Prostate gland (tissue), 2 donors: ENCODE results near the gene LIPT1. TPM values are rescaled to one million over a fixed set of nuclear protein-coding genes. Genes with fewer than 3 reads are reported as not detected.

Experiments used
- DNase-seq: peaks from one replicate; pipeline ENCODE4 v3.0.0-alpha.2; 2019; ENCODE audit warnings: low spot score
- H3K27ac ChIP-seq, 2 donors: fragments of 200-600 bp; sonication (generic); 2 replicates each; pipeline ENCODE4 v1.5.1; 2017 to 2019
- H3K27me3 ChIP-seq: fragments of 200-600 bp; sonication (generic); replicated peaks from 2 replicates; pipeline ENCODE4 v1.5.1; 2019; ENCODE audit not compliant: insufficient read depth
- H3K36me3 ChIP-seq, 2 donors: fragments of 200-600 bp; sonication (generic); 1 replicate in 1 of 2; 2 replicates in 1 of 2; pipeline versions ENCODE4 v1.5.1 to v1.8.1; 2017 to 2019
- H3K4me1 ChIP-seq: fragments of 200-600 bp; sonication (generic); replicated peaks from 2 replicates; pipeline ENCODE4 v1.5.1; 2019
- H3K4me3 ChIP-seq, 2 donors: fragments of 200-600 bp; sonication (generic); 2 replicates each; pipeline ENCODE4 v1.5.1; 2017 to 2019
- H3K9me3 ChIP-seq: fragments of 200-600 bp; sonication (generic); 2 replicates; pipeline ENCODE4 v1.5.1; 2017
- POLR2A ChIP-seq: fragments of 450-650 bp; IDR thresholded peaks from one replicate; pipeline ENCODE4 v1.6.1; 2016; ENCODE audit warnings: antibody characterized with exemption, mild to moderate bottlenecking
- POLR2AphosphoS5 ChIP-seq: sonication (generic); formaldehyde crosslinking; IDR thresholded peaks from one replicate; pipeline ENCODE4 v1.6.1; 2017; ENCODE audit warnings: antibody characterized with exemption
- WGBS: methylation state at CpG from one replicate; pipeline ENCODE4 v1.1.5; 2018; 5-methylcytosine and 5-hydroxymethylcytosine counted together
- intact Hi-C: fragments of 100-400 bp; cut with DNase I; formaldehyde crosslinking; loops from one replicate; pipeline ENCODE4 v1.14.2; 2022
- small RNA-seq, 2 donors: library from RNA; depleted of rRNA; stranded (forward); fragments of <200 nt; gene quantifications; one replicate each; pipeline ENCODE3, GENCODE V24; 2016
- total RNA-seq, 2 donors: library from RNA; depleted of rRNA; stranded (reverse); fragments of >200 nt; gene quantifications; one replicate each; pipeline ENCODE4 v1.1.0, GENCODE V29; 2016
- TF ChIP-seq, protein P1 (sequence below), 4 experiments: fragments of 200-600 bp in 2 of 4; fragments of 450-650 bp in 2 of 4; sonication (generic) in 2 of 4; IDR thresholded peaks; 1 replicate in 3 of 4; 2 replicates in 1 of 4; pipeline ENCODE4 v1.5.1; 2016 to 2019; ENCODE audit warnings: antibody characterized with exemption in 4 of 4, mild to moderate bottlenecking in 2 of 4, moderate library complexity in 2 of 4

The LIPT1 gene
- total RNA-seq, 2 donors from 2014 or later: 7.3 to 13.1 TPM

DNA sequence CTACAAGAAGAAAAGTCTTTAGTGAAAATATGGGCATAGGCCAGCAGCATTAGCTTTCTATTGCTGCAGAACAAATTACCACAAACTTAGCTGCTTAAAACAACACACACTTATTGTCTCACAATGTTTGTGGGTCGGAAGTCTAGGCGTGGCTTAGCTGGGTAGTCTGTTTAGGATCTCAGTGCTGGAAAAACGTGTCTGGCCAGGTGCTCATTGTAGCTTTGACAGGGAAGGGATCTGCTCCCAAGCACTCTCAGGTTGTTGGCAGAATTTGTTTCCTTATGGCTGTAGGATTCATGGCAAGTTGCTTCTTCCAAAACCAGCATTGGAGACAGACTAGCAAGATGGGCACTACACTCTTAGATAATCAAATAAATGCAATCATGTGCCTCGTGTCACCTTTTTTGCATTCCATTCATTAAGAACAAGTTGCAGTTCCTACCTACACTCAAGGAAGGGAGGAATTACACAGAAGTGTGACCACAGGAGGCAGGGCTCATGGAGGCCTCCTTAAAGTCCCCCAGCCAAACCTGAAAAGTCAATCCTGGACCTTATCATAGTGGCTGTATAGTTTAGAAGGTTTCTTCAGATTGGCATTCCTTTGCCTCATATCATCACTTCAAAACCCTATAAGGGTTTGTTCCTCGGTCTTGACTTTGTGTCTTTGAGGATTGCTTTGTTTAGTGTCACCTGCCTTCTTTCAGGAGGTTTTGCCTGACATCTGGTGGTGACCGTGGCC is 43.5 kb downstream of the LIPT1 start:
- H3K4me1 ChIP-seq: no peaks in the 10 kb centered on the region
- intact Hi-C loops: no loop called here
- peak; percentile 43 for DNase-seq
- H3K4me3 ChIP-seq: no peak overlapping the region
- peak overlapping the region in 1 of 2 donors; percentile 19 for H3K27ac ChIP-seq
- no peaks in the 10 kb centered on the region for H3K9me3 ChIP-seq
- WGBS: 64% methylated on average over 6 of the region's 6 CpGs
- TF ChIP-seq POLR2AphosphoS5: peak; percentile 35
- no peak for TF ChIP-seq POLR2A
- TF ChIP-seq, protein P1, sequence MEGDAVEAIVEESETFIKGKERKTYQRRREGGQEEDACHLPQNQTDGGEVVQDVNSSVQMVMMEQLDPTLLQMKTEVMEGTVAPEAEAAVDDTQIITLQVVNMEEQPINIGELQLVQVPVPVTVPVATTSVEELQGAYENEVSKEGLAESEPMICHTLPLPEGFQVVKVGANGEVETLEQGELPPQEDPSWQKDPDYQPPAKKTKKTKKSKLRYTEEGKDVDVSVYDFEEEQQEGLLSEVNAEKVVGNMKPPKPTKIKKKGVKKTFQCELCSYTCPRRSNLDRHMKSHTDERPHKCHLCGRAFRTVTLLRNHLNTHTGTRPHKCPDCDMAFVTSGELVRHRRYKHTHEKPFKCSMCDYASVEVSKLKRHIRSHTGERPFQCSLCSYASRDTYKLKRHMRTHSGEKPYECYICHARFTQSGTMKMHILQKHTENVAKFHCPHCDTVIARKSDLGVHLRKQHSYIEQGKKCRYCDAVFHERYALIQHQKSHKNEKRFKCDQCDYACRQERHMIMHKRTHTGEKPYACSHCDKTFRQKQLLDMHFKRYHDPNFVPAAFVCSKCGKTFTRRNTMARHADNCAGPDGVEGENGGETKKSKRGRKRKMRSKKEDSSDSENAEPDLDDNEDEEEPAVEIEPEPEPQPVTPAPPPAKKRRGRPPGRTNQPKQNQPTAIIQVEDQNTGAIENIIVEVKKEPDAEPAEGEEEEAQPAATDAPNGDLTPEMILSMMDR (IDR thresholded peaks at IDR 0.05): no peak
- peaks cover 0 to 3% of the 10 kb centered on the region in 2 donors for H3K36me3 ChIP-seq
- no peaks in the 10 kb centered on the region for H3K27me3 ChIP-seq

DNA sequence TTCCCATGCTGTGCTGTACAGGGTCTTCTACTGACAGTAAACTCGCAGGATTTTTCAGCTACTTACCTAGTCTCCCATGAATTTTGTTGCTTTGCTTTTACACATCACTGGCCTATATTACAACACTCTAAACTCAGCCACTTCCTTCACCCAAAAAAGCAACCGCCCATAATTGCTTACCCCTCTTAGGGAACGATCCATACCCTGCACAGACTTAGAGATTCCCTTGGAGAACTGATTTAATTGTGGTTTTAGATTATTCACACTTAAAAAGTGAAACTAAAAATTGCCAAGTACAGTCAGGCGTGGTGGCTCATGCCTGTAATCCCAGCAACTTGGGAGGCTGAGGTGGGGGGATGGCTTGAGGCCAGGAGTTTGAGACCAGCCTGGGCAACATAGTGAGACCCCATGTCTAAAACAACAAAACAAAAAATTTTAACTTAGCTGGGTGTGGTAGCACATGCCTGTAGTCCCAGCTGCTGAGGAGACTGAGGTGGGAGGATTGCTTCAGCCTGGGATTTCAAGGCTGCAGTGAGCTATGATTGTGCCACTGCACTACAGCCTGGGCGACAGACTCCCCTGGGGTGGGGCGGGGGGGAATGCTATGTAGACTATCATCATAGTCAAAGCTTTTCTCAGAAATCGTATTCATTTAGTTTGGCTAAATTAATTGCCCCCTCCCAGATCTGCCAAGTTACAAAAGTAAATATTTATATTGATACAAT is 45.5 kb downstream of the LIPT1 start:
- TF ChIP-seq POLR2A: no peak
- no peak for DNase-seq
- H3K27ac ChIP-seq: no peak overlapping the region
- no peaks in the 10 kb centered on the region for H3K9me3 ChIP-seq
- H3K27me3 ChIP-seq: no peaks in the 10 kb centered on the region
- H3K36me3 ChIP-seq: peaks cover 0 to 3% of the 10 kb centered on the region in 2 donors
- WGBS: 84% methylated on average over 7 of the region's 7 CpGs
- intact Hi-C loops: no loop called here
- no peaks in the 10 kb centered on the region for H3K4me1 ChIP-seq
- H3K4me3 ChIP-seq: no peak overlapping the region

DNA sequence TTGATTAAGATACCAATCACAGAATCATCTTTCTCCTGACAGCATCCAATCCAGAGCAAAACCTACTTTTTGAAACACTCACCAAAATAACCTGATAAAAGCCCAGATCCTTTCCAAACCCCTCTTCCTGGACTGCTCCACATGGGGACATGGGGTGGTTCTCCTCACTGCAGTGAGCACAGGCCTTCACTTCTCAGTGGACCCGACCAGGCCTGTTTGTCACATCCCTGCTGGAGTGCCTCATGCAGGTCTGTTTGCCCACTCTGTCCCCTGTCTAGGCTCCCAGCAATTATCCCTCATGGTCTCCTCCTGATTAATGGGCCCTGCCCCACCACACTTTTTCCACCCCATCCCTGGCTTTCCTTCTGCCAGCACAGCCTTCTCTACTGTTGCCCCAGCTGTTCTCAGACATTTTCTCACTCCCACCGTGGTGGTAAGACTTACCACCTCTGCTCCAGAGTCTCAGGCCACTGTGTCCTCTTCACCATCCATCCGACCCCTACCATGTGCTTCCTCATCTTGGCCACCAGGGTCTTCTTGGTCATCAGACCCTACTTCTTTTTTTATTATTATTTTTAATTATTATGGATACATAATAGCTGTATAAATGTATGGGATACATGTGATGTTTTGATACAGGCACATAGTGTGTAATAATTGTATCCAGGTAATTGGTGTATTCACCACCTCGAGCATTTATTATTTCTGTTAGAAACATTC is 47.4 kb downstream of the LIPT1 start:
- TF ChIP-seq, protein P1 (IDR thresholded peaks at IDR 0.05): peak in 1 of 4 experiments; percentile 16
- TF ChIP-seq POLR2A: no peak
- intact Hi-C loops: no loop called here
- WGBS: 90% methylated on average over 4 of the region's 4 CpGs
- Histone ChIP-seq H3K27ac (no peak overlapping the region), H3K4me1 (no peaks in the 10 kb centered on the region), H3K9me3 (no peaks in the 10 kb centered on the region), H3K36me3 (no peaks in the 10 kb centered on the region), H3K4me3 (no peak overlapping the region), H3K27me3 (no peaks in the 10 kb centered on the region)
- no peak for DNase-seq

DNA sequence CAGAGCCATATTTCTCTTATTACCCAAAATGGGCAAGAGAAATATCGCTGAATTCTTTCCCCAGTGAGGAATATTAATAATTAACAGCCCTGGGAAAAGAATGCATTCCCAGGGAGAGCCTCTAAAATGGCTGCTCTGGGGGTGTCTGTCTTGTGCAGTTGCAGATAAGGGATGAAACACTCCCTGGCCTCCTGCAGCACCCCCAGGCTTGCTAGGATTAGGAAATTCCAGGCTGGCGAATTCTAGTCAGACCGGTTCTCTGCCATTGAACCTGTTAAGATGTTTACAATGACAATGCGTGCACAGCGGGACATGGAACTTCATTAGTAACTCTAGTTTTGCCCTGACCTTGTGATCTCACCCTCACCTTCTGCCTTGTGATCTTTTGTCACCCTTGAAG is 50.7 kb downstream of the LIPT1 start:
- Histone ChIP-seq H3K4me1 (no peaks in the 10 kb centered on the region), H3K27me3 (no peaks in the 10 kb centered on the region), H3K9me3 (no peaks in the 10 kb centered on the region), H3K4me3 (no peak overlapping the region), H3K27ac (no peak overlapping the region), H3K36me3 (no peaks in the 10 kb centered on the region)
- no peak for DNase-seq
- TF ChIP-seq, protein P1 (IDR thresholded peaks at IDR 0.05): no peak
- WGBS: 63% methylated on average over 5 of the region's 5 CpGs
- intact Hi-C loops: no loop called here

Small RNAs within 50 kb of the gene (small RNA-seq; reads per million reads assigned to genes)
- 0 reads per million in 2 donors for gene AC092587.1

Other genes starting within 250 kb of the LIPT1 start
- gene CRACDL, start 218.7 kb upstream of the LIPT1 start, total RNA-seq: 10 to 100 TPM in 1 of 2 donors, 1 to 10 TPM in 1; 4.1 to 20.8 TPM
- gene C2orf15, start 13.3 kb upstream of the LIPT1 start, total RNA-seq: 1 to 10 TPM in 1 of 2 donors, not detected in 1; 4.5 TPM
- 10 to 100 TPM; 19.0 to 26.5 TPM for gene TSGA10, start within 50 bp of the LIPT1 start, total RNA-seq
- 10 to 100 TPM; 16.0 to 28.7 TPM for gene MITD1, start 26.1 kb downstream of the LIPT1 start, total RNA-seq
- 10 to 100 TPM; 24.1 to 37.3 TPM for gene MRPL30, start 26.2 kb downstream of the LIPT1 start, total RNA-seq
- not detected for gene LYG2, start 100.7 kb downstream of the LIPT1 start, total RNA-seq
- gene LYG1, start 146.2 kb downstream of the LIPT1 start, total RNA-seq: 1 to 10 TPM in 1 of 2 donors, under 1 TPM in 1; 0.32 to 2.8 TPM
- gene TXNDC9, start 181.4 kb downstream of the LIPT1 start, total RNA-seq: 10 to 100 TPM; 27.9 to 30.3 TPM
- gene EIF5B, start 182.4 kb downstream of the LIPT1 start, total RNA-seq: 10 to 100 TPM; 24.0 to 40.5 TPM